GM18519 (cell line): ENCODE results near the gene ASS1.

Source experiments
- ATAC-seq: cut with Tn5 transposase; IDR thresholded peaks from one replicate; pipeline ENCODE4 v1.9.1; 2021; ENCODE audit warnings: mild to moderate bottlenecking, moderate library complexity; ENCODE audit not compliant: unreplicated experiment, low FRiP score

Gene ASS1

DNA sequence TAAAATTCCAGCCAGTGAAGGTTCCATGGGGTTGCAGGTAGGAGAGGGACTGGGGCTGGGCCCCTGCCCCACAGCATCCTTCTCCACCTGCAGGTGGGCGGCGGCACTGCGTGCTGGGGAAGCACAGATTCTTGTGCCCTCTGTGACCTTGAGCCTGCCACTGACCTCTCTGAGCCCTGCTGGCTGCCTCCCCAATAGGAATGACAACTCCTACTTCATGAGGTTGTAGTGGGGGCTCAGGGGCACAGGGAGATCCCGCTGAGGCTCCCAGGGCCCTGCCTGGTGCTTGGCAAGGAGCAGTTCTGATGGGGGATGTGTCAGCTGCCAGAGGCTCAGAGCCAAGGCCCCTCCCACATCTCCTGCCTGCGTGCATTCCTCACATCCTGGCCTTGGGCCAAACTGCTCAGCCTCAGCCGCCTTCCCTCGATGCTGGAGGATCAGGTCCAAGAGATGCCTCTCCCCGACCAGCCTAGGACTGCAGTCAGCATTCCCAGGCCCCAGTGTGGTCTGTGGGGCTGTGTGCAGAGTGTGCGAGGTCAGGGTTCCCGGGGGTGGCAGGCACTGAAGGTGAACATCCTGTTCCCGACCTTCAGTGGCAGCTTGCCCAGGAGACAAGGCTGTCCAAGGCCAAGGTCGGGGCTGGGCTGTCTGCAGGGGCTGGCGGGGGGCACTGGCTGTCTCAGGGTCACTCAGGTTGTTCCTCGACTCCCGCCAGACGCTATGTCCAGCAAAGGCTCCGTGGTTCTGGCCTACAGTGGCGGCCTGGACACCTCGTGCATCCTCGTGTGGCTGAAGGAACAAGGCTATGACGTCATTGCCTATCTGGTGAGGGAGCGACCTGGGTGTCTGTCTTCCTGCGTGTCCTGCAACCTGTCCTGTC, 7.0 kb downstream of the ASS1 start:
- no peak for ATAC-seq

DNA sequence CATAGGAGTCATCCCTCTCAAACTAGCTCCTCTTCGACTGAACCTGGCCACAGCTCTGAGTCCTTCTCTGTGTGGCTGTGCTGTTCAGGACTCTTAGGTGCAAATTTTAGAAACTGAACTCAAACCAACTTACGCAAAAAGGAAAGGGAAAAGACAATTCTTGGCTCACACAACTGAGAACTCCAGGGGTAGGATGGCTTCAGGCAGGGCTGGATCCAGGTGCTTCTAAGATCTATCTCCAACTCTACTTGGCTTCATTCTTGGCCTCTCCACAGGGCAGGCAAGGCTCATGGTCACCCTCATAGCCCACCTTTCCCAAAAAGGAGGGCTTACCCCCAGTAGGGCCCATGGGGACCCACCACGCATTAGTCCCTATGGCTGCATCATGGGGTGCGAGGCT, 8.1 kb downstream of the ASS1 start:
- ATAC-seq = no peak

DNA sequence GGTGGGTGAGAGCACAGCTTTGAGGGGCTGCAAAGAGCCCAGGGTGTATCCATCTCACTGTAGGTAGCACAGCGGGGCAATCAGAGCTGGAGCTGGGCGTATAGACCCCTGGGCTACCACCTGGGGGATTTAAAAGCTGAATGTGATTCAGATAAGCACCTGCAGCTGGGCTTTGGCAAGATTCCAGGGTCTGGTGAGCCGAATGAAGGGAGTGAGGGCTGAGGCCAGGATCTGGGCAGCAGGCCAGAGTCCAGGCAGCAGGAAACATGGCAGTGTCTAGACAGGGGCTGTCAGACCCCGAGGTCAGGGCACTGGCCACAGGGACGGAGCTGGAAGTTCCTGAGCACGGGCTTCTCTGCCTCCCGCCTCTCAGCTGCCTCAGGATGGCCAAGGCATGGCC, 8.7 kb downstream of the ASS1 start:
- no peak for ATAC-seq

DNA sequence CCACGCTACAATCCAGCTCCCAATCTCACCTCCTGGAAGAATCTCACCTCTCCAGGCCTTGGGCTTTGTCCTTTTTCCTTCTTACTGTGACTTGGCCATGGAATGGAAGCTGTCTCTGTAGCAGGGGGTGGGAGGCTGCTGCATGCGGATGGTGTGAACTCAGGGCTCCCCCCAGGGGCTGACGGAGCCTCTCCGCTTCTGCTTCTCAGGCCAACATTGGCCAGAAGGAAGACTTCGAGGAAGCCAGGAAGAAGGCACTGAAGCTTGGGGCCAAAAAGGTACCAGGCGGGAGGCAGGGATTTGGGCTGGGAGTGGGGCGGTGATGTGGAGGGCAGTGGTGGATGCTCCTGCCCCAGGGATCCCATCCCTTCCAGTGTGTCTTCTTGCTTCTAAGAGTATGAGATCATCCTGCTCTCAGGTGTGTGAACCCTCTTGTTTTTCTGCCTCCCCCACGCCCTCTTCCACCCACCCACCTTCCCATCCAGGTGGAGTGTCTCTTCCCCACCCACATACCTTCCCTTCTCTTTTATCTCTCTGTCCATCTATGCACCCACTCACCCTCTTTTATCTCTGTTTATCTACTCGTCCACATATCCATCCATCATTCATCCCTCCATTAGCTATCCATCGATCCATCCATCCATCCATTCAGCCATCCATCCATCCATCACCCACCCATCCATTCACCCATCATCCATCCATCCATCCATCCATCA, 9.5 kb downstream of the ASS1 start:
- no peak for ATAC-seq

DNA sequence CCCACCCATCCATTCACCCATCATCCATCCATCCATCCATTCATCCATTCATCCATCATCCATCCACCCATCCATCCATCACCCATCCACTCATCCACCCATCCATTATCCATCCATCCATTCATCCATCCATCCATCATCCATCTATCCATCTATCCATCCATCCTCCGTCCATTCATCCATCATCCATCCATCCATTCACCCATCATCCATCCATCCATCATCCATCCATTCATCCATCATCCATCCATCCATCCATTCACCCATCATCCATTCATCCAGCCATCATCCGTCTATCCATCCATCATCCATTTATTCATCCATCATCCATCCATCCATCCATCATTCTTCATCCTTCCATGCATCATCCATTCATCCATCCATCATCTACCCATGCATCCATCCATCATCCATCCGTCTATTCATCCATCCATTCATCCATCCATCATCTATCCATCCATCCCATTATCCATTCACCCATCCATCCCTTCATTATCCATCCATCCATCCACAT, 10.1 kb downstream of the ASS1 start:
- no peak for ATAC-seq

DNA sequence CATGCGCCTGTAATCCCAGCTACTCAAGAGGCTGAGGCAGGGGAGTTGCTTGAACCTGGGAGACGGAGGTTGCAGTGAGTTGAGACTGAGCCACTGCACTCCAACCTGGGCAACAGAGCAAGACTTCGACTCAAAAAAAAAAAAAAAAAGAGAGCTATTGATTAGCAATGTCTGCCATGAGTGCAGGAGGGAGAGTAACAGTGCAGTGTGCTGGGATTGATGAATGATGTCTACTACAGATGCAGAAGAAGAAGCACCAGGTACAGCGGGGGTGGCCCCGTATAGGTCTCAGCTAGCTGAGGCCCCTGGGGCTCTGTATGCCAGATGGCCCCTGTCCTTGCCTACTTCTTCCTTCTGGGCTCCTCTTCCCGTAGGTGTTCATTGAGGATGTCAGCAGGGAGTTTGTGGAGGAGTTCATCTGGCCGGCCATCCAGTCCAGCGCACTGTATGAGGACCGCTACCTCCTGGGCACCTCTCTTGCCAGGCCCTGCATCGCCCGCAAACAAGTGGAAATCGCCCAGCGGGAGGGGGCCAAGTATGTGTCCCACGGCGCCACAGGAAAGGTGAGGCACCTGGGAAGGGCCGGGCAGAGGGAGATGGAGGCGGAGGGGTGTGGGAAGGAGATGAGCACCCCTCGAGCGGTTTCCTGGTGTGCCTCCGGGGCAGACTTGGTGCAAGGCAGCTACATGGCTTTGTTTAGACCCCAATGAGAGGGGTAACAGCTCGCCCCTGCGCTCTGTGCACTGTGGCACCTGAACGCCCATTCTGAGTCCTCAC, 13.5 kb downstream of the ASS1 start:
- ATAC-seq = no peak

DNA sequence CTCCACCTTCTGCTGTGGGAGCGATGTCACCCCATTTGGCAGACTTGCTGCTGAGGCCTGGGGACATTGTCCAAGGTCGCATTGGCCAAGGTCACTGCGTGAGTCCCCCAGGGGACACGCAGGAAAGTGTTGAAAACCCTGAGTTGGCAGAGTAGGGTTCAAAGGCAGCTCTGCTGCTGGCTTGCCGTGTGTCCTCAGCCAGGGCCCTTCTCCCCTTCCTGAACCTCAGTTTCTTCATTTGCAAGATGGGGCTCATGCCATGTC, 14.0 kb downstream of the ASS1 start:
- no peak for ATAC-seq

DNA sequence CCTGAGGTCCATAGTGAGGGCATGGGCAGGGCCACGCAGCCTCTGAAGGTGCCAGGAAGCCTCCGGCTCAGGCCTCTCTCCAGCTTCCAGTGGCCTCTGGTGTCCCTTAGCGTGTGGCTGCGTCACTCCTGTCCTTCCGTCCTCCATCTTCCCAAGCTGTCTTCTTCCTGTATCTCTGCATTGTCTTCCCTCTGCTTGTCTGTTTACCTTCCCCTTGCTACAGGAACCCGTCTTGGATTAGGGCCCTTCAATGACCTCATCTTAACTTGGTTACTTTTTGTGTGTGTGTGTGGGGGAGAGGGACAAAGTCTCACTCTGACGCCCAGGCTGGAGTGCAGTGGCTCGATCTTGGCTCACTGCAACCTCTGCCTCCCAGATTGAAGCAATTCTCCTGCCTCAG, 14.4 kb downstream of the ASS1 start:
- no peak for ATAC-seq

DNA sequence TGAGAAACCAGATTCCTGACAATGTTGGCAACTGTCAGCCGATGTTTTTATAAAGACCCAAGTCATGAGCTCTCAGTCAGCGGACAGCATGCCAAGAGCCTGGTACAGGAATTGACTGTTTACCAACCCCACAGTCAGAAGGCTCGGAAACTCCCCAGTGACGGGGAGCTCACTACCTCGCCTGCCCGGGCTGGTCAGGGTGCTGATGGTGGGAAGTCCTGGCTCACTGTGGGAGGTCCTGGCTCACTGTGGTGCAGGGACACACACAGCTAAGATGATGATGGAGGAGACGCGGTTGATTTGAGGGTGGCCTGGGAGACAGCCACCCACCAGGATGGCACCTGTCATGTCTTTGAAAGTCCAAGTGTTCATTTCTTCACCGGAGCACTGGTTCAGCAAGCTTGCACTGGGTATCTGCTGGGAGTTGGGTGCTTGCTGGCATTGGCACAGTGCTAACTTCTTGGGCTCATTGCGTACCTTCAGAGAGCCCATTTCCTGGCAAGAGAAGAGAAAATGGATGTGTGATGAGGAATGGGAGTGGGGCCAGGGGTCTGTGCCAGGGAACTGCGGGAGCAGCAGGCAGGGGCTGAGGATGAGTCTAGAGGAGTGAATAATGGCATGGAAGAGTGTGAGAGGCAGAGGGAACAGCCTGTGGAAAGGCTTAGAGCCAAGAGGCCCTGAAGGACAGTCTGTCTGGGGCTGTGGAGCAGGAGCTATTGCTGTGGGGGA, 15.3 kb downstream of the ASS1 start:
- ATAC-seq = no peak

DNA sequence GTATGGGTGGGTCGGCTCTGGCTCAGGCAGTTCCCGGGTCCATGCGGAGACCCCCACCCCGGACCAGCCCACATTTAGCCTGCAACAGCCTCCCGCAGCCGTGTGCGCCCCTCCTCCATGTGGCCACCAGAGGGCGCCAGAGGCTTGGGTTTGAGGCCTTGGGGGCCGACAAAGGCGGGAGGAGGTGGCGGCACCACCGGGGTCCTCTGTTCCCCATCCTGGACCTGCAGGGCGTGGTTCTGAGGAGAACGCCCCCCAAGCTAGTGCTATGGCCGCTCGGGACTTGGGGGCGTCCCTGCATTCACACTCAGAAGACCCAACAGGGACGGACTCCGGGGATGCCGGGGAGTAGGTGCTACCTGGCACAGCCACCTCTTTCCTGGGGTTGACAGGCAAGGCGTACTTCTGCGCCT, 16.5 kb downstream of the ASS1 start:
- no peak for ATAC-seq

DNA sequence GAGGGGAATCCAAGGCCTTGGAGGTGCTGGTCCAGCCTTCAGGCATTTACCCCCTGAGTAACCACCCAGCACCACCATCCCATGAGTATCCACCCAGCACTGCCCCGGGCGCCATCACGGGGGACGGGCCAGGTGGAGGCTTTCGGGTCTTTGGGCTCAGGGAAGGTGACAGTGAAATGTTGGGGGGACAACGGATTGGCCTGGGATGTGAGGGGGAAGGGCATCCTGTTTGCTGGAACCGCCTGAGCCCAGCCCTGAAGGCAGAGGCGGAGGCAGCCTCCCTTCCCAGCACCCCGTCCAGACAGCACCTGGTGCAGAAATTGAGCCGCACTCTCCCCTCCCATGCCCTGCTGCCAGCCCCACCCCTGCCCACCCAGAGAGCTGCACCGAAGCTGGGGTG, 17.0 kb downstream of the ASS1 start:
- ATAC-seq = no peak

DNA sequence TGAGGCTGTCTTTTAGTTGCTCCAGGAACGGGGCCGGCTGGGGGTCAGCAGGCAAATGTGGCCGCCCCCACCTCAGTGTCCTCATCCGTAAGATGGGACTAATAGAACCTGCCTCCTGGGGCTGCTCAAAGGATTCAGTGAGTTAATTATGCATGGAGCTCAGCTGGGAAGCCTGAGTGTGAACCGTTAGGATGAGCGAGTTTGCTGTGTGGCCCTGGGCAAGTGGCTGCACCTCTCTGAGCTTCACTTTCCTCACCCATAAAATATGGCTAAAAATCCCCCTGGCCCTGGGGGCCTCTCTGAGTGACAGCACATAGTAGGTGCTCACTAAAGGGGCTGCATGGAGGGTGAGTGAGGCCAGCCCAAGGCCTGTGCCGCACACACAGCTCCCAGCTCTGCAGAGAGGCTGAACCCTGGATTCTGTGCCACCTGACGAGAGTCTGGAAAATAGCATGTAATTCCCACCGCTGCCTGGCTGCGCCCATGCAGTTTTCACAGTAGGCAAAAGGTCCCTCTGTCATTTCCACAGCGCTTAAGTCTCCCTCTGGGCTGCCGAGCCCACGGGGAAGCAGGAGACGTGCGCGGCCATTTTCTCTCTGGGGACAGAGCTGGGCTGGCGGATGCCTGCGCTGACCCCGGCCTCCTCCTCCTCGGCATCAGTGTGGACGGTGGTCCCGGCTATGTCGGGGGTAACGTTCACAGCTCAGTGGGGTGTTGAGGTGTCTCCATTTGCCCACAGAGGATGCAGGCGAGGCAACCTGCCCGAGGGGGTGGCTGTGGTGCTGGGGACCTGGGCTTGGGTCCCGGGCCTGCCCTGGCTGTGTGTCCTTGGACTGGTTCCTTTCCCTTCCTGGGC, 18.2 kb downstream of the ASS1 start:
- ATAC-seq = no peak

DNA sequence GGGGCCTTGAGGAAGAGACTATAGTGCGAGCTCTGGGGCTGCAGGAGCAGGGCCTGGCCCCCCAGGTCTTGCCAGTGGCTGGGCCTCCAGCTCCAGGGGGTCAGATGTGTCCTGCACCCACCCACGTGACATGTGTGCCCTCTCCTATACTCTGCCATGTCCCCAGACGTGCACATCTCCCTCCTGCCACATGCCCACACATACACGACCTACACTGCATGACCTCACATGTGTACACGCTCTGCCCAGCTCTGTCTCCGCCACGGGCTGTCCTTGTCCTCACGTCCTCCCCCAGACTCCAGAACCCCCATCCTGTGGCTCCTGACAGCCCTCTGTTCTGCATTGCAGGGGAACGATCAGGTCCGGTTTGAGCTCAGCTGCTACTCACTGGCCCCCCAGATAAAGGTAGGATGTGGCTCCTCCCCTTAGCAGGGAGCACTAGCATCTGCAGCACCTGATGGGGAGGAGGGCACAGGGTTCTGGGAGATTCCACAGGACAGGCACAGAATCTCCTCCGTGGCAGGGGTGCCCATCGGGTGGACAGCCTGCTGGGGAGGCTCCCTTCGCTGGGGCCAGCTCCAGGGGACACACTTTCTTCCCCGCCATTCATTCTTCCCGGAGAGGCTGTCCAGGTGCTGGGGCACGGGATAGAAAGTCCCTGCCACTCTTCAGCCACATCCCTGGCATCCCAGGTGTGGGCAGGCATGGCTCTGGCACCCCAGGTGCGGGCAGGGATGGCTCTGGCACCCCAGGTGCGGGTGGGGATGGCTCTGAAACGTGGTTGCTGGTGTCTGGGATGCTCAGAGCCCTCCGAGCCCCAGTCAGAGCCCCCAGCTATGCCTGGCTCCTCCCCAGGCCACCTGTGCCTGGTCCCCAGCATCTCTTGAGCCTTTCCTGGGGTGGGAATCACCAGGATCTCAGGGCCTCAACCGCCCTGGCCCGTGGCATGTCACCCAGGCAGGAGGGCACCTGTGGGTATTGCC, 19.3 kb downstream of the ASS1 start:
- ATAC-seq = no peak

DNA sequence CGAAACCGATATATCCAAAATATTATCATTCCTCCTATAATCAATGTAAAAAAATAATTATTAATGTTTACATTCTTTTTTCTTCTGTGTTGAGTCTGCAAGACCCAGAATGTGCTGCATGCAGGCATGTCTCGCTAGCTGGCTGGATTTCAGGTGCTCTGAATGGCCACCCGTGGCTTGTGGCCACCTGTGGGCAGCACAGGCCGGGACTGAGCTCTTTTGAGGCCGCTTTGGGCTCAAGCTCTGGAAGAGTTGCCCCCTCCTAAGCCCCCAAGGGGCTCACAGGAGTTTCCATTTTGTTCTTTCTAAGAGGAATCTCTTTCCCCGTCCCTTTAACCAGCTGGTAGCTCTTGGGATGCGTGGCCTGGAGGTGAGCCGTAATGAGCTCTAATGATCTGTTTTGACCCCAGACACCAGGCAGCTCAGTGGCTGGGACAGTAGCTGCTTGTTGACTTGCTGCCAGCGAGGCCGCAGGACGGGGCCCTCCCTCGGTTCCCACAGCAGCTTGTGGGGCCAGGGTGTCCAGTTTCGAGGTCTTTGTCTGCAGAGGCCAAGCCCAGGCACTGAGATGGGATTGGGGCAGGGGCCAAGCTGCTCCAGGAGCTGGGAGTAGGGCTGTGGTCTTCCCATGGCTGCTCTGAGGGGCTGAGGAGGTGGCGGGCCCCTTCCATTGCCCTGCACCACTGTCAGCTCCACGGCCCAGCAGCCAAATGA, 20.8 kb downstream of the ASS1 start:
- ATAC-seq = no peak

DNA sequence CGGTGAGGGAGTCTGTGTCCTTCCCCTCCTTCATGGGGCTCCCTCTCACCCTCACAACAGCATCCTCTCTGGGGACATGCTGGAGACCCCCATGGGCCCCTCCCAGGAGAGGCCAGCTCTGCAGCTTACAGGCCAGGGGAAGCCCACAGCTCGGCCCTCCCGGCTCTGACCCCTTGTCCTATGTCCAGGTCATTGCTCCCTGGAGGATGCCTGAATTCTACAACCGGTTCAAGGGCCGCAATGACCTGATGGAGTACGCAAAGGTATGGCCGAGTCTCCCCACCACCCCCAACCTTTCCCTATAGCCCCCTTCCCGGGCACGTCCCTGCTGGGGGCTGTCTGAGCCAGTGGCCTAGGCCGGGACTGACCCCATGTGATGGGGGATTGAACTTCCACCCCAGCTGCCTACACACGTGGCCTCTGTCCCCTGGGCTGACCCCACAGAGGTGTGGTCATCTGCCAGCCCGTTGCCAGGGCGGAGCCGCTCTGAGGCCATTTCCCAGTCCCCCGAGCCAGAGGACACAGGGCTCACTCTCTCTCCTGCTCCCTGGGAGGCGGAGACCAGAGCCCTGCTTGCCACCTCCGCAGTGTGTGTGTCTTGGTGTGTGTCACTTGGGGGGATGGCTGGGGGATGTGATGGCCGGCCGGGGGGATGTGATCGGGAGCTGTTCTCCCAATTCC, 21.9 kb downstream of the ASS1 start:
- ATAC-seq = no peak

DNA sequence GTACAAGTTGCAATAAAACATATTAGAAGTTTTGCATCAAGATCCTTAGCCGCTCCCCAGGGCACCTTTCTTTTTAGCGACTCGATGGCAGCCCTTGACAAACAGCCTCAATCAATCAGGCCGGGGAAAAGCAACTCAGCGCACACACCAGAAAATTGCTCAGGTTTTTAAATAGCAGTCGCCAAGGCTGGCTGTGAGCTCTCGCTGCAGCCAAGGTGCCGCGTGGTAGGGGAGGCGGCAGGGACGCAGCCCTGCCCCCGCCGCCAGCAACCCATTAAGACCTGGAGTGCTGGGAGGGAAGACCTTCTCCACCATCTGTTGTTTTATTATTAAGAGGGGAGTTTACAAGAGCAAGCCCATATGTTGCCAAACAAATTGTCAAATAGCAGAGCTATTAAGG, 22.6 kb downstream of the ASS1 start:
- no peak for ATAC-seq

DNA sequence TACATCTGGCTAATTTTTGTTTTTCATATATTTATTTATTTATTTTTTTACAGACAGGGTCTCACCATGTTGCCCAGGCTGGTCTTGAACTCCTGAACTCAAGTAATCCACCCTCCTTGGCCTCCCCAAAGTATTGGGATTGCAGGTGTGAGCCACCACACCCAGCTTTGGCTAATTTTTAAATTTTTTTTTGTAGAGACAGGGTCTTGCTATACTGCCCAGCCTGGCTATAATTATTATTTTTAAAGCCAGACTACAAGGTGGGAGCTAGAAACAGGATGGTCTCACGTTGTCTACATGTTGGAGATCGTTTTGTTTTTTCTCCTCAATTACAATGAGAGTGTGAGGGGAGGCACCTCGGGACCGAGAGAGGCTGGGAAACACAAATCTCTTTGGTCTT, 23.8 kb downstream of the ASS1 start:
- no peak for ATAC-seq
